WI38 (cell line): ENCODE data around the gene AP1S3.

Experiments
- H3K4me3 ChIP-seq: 2 replicates; pipeline ENCODE4 v1.5.1; 2011; ENCODE audit warnings: low read depth, mild to moderate bottlenecking, control low read depth, low read length
- CTCF ChIP-seq: IDR thresholded peaks from 2 replicates; pipeline ENCODE4 v1.5.1; 2012; ENCODE audit warnings: low read depth, mild to moderate bottlenecking, control low read depth, low read length

AP1S3 gene

DNA sequence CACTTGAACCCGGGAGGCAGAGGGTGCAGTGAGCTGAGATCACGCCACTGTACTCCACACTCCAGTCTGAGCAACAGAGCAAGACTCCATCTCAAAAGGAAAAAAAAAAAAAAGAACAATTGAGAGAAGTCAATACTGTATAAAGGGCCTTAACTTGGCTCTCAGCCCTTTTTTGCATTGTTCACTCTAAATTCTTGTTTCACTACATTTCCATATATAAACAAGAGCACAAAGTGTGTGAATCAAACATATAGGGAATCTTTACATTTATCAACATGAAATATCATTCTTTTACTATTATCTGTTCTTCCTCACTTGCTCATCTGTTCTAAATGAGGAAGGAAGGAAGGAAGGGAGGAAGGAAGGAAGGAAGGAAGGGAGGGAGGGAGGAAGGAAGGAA lies 90.8 kb downstream of the AP1S3 start:
- no peak for TF ChIP-seq CTCF

GRCh38 chr2:223744580-223744979 lies 92.8 kb downstream of the AP1S3 start:
- H3K4me3 ChIP-seq, result no peak overlapping the region
- TF ChIP-seq CTCF, result no peak

More for the DNA sequence above, 90.8 kb downstream of the AP1S3 start:
- no peak overlapping the region for H3K4me3 ChIP-seq

GRCh38 chr2:223740679-223741078 lies 96.7 kb downstream of the AP1S3 start:
- no peak for TF ChIP-seq CTCF
- H3K4me3 ChIP-seq, result no peak overlapping the region

DNA sequence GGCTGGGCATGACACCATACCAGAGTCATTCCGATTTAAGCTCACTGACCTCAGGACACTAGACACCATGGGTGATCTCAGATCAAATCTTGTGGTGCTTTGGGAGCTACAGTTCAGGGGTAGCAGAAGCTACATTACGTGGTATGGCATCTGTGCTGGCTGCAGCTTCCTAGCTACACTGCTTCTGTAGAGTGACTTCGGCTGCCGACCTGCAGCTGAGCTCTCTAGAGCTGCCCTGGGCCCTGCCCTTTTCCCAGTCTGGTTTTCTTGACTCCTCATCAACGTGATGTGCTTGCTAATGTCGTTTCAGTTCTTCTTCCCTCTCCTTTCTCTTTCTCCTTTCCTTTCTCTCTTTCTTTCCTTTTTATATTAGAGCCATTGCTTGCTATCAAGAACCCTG lies 100.2 kb downstream of the AP1S3 start:
- H3K4me3 ChIP-seq, result no peak overlapping the region
- TF ChIP-seq CTCF, result no peak

- no peak for TF ChIP-seq CTCF
- no peak overlapping the region for H3K4me3 ChIP-seq
Observed at GRCh38 chr2:223736488-223736887, 100.9 kb downstream of the AP1S3 start.

DNA sequence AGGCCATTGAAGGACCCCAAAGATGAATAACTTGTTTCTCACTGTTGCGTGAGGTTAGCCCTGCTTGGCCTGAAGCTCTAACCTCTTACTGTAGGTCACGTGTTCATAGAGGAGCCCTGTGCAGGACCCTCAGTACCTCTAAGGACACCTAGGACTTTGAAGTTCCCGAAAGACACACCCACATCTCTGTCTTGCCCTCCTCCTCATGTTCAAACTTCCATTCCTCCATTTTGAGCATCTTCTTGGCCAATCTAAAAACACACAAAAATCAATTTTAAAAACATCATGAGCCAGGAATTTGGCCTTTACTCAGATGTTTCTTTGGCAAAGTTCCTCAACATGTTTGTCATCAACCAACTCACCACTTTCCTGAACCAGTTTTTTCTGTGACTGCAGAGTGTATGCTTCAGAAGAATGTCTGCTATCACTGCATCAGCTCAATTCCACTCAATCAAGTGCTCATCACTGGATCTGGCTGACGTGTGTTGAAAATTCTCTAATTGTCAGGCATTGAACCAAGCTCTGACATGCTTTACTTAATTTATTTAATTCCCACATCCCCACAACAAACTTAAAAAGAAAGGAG lies 101.6 kb downstream of the AP1S3 start:
- H3K4me3 ChIP-seq, result no peak overlapping the region
- no peak for TF ChIP-seq CTCF

GRCh38 chr2:223735035-223735640 lies 102.2 kb downstream of the AP1S3 start:
- TF ChIP-seq CTCF, result no peak
- H3K4me3 ChIP-seq, result no peak overlapping the region
